GM18858 (cell line): Measurements from ENCODE around the gene LRRTM4.
"Not testable (repeated sequence)": the region's sequence is repeated elsewhere in the genome, so short reads cannot be mapped to it uniquely, and the experiment has no call there.

Experiments
- ATAC-seq: cut with Tn5 transposase; IDR thresholded peaks from one replicate; pipeline ENCODE4 v1.9.1; 2021; ENCODE audit not compliant: unreplicated experiment

LRRTM4 gene

DNA sequence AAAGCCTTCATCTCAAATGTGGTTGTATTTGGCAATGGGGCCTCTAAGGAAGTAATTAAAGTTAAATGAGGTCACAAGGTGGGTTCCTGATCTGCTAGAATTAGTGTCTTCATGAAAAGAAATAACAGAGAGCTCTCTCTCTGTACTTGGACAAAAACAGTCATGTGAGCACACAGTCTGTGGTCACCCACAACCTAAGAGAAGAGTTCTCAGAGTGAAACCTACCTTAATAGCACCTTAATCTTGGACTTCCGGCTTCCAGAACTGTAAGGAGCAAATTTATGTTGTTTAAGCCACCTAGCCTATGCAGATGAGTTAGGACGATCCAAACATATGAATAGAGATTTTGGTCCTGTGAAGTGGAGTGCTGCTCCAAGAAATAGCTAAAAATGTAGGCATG, 758.9 kb downstream of the LRRTM4 start:
- ATAC-seq: no peak

DNA sequence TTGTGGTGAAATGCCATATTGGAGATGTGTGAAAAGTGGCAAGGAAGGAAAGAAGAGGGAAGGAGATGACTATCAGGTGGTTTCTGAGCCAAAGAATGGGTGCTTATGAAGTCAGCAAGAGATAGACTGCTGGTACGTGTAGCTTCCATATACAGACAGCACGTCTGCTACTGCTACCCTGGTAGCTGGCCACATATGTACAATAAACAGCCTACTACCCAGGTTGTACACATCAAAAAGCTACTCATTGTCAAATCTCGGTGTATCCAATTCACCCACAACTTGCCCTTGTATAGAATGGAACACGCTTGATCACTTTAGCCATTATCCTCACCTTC, 761.8 kb downstream of the LRRTM4 start:
- peak; percentile 23 for ATAC-seq

- peak; percentile 41 for ATAC-seq
Measured at GRCh38 chr2:76759634-76760366, 762.4 kb downstream of the LRRTM4 start.

DNA sequence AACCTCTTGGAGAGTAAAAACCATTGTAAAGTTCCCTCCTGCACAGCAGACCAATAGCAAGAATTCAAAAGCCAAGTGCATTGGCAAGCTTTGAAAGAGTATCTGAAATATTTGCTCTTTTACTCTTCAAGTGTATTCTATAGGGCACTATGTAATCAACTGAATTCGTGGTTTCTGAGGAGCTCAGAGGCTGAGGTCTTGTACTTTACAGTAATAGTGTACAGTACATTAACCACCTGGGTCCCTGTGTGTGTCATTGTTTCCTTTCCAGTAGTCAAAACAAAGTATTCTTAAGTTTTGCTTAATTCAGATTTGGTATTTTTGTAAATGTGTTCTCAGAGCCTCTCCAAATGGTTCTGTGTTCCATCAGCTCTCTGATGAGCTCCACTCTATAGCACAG, 769.7 kb downstream of the LRRTM4 start:
- no peak for ATAC-seq

GRCh38 chr2:76749858-76750257, 772.3 kb downstream of the LRRTM4 start:
- no peak for ATAC-seq

DNA sequence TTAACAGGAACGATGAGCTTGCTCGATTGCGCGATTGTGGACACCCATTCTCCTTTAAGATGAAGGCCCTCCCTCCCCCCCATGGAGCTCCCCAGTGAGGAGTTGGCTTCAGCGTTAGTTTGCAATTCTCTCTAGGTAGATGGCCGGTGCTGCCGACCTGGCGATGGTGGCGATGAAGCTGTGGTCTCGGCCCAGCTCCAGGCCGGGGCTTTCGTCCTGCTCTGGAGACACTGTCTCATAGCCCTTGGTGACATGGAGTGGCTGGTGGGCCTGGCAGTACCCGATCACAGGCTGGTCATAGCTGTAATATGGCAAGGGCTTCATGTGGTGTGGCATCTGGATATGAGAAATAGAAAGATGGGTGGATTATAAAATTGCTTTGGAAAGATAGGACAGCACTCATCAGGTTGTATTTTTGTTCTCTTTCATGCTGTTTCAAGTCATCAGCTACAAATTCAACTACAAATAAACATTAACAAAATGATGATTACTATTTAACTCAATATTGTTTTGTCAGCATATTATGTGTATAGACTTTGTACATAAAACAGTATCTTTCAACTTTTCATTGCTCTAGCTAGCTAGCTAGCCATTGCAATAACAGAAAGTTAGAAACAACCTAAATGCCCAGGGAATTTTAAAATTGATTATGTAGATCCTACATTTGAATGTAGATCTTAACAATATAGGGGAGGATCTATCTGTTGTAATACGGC, 773.4 kb downstream of the LRRTM4 start:
- ATAC-seq: no peak

GRCh38 chr2:76745605-76746004, 776.6 kb downstream of the LRRTM4 start:
- ATAC-seq: no peak

- ATAC-seq: no peak
Measured at GRCh38 chr2:76737607-76738006, 784.6 kb downstream of the LRRTM4 start.

DNA sequence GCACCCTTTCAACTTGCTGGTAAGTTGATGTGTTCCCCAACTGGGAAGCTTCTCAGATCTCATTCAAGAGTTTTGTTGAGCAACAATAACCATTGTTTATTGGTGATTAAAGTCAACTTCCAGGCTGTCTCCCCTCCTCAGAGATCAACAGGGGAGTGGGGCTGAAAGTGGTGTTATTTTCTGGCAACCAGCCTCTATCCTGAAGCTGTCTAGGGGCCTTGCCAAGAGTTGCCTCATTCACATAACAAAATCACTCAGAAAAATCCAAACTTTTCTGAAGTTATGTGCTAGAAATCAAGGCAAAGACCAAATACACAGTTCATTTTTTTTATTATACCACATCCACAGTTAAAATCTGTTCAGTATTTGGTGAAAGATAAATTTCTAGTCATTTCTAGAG, 788.4 kb downstream of the LRRTM4 start:
- no peak for ATAC-seq

DNA sequence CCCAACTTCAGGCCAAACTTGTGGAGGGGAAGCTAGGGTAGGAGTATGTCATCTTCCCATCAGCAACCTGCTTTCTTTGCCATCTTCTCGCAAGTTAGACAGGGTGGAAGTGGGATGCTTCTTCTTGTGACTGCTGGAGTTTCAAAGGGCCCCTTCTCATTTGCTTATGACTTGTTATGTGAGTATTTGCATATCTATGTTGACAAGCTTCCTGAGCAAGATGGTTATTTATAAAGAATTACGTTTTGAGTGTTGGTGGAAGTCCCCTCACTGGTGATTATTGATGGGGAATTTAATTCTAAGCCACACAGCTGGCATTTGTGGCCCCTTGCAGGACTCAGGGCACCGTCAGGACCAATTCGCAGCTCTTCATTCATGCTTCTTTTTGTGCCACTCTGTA, 791.0 kb downstream of the LRRTM4 start:
- ATAC-seq: no peak

DNA sequence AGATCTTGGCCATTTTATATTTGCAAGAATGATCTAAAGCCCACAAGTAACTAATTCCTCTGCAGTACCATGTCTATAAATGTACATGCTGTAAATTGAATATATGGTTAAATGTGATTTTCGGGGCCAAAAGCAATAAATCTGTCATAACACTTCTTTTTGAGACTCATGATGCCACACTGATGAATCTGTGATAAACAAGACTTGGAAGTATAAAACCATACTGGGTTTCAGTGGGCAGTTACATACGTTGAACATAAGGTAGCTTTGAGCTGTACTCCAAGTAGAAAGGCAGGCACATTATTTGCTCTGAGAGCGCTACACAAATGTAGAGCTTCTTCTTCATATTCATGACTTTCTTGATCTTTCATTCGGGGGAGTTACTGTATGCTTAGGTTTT, 792.2 kb downstream of the LRRTM4 start:
- no peak for ATAC-seq

DNA sequence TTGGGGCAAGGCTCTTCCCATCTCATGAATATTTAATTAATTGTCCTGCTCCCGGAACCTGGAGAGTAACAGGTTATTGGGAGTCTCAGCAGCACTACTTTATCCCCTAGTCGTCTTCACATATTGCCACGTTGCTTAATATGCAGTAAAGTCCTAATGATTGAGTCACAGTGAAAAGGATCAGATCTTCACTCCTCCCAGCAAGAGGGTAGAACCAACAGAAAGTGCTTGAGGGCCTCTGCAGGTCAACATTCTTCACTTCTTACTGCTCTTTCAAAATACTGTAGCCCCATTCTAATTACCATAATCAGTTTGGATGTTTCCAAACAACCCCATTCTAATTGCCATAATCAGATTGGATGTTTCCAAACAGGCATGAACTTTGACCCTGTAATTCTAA, 801.0 kb downstream of the LRRTM4 start:
- no peak for ATAC-seq

- no peak for ATAC-seq
Measured at GRCh38 chr2:76713312-76713711, 808.9 kb downstream of the LRRTM4 start.

- ATAC-seq: no peak
Measured at GRCh38 chr2:76711490-76711889, 810.7 kb downstream of the LRRTM4 start.

DNA sequence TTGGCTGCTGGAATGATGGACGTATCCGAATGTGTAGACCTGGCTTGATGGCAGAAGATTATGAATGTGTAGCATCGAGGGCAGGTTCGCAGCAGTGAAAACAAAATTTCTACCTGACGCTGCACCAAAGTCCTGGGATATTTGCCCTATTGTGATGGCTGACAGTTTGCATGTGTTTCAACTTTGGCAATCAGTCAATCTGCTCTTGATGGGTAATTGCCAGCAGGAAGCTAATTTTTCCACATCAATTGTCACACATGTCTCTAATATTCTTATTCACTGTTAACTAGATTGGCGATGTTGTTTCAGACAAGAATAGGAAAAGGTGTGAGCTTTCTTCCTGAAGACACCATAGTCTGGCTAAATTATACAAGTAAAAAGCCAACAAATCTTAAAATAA, 821.3 kb downstream of the LRRTM4 start:
- ATAC-seq: no peak

DNA sequence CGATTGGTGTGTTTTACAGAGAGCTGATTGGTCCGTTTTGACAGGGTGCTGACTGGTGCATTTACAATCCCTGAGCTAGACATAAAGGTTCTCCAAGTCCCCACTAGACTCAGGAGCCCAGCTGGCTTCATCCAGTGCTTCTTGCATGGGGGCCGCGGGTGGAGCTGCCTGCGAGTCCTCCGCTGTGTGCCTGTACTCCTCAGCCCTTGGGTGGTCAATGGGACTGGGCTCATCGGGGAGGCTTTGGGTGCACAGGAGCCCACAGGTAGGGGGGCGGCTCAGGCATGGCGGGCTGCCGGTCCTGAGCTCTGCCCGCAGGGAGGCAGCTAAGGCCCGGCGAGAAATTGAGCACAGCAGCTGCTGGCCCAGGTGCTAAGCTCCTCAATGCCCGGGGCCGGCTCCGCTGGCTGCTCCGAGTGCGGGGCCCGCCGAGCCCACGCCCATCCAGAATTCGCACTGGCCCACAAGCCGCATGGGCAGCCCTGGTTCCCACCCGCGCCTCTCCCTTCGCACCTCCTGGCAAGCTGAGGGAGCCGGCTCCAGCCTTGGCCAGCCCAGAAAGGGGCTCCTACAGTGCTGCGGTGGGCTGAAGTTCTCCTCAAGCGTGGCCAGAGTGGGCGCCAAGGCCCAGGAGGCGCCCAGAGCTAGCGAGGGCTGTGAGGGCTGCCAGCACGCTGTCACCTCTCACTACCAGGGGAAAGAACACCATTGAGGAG, 824.0 kb downstream of the LRRTM4 start:
- ATAC-seq: not testable (repeated sequence)
